GM21576 (cell line): ENCODE data around the gene MPP4.

Source experiments
- ATAC-seq: cut with Tn5 transposase; IDR thresholded peaks from one replicate; pipeline ENCODE4 v1.9.1; 2021; ENCODE audit warnings: mild to moderate bottlenecking, moderate library complexity; ENCODE audit not compliant: unreplicated experiment

Gene MPP4

GRCh38 chr2:201698588-201699226 lies at the start of gene MPP4:
Gene MPP4 (minus strand): TSS chr2:201698644. CDS start chr2:201693954, 4,690 bp downstream.
- ATAC-seq: no peak

- no peak for ATAC-seq
These were observed 48.1 kb upstream of the MPP4 start for GRCh38 chr2:201746551-201746950.

- ATAC-seq: no peak
These were observed 37.0 kb upstream of the MPP4 start for GRCh38 chr2:201735486-201735885.

- no peak for ATAC-seq
These were observed 35.7 kb upstream of the MPP4 start for GRCh38 chr2:201734111-201734510.

- no peak for ATAC-seq
These were observed 35.1 kb upstream of the MPP4 start for GRCh38 chr2:201733544-201733943.

GRCh38 chr2:201730651-201731285 lies 32.3 kb upstream of the MPP4 start:
- ATAC-seq: no peak

- no peak for ATAC-seq
These were observed 17.0 kb upstream of the MPP4 start for GRCh38 chr2:201715459-201715858.

- ATAC-seq: no peak
These were observed 14.3 kb upstream of the MPP4 start for GRCh38 chr2:201712726-201713125.

- no peak for ATAC-seq
These were observed 11.3 kb upstream of the MPP4 start for GRCh38 chr2:201709747-201710146.

GRCh38 chr2:201709049-201709448 lies 10.6 kb upstream of the MPP4 start:
- ATAC-seq: no peak

- no peak for ATAC-seq
These were observed 9.3 kb upstream of the MPP4 start for GRCh38 chr2:201707753-201708152.

GRCh38 chr2:201707142-201707541 lies 8.7 kb upstream of the MPP4 start:
- ATAC-seq: no peak

- no peak for ATAC-seq
These were observed 6.1 kb upstream of the MPP4 start for GRCh38 chr2:201704536-201704935.

GRCh38 chr2:201701646-201702045 lies 3.2 kb upstream of the MPP4 start:
- ATAC-seq: no peak

GRCh38 chr2:201699416-201699815 lies 972 bp upstream of the MPP4 start:
- ATAC-seq: no peak

GRCh38 chr2:201697899-201698298 lies 545 bp downstream of the MPP4 start:
- no peak for ATAC-seq

GRCh38 chr2:201696151-201696659 lies 2.2 kb downstream of the MPP4 start:
- no peak for ATAC-seq

- no peak for ATAC-seq
These were observed 13.3 kb downstream of the MPP4 start for GRCh38 chr2:201685156-201685555.

- no peak for ATAC-seq
These were observed 17.7 kb downstream of the MPP4 start for GRCh38 chr2:201680743-201681142.

- ATAC-seq: no peak
These were observed 20.0 kb downstream of the MPP4 start for GRCh38 chr2:201678401-201678800.

- no peak for ATAC-seq
These were observed 23.0 kb downstream of the MPP4 start for GRCh38 chr2:201675454-201675853.

- no peak for ATAC-seq
These were observed 23.6 kb downstream of the MPP4 start for GRCh38 chr2:201674794-201675193.

- ATAC-seq: no peak
These were observed 24.1 kb downstream of the MPP4 start for GRCh38 chr2:201674298-201674697.
